B cell (primary cell): ENCODE measurements around the gene ITGB2. TPM values are rescaled to one million over a fixed set of nuclear protein-coding genes. Genes with fewer than 3 reads are reported as not detected.
A peak's percentile ranks its signal among the peaks of the same experiment; 100 is the strongest.

ENCODE experiments used
- ATAC-seq: fragments of 200-7000 bp; cut with Tn5 transposase; one replicate; pipeline ENCODE4 v1.10.0; 2021; ENCODE audit warnings: low read depth, mild to moderate bottlenecking, moderate number of reproducible peaks, moderate library complexity
- CTCF ChIA-PET: fragments of 350-600 bp; sonication (Branson Sonifier 250); formaldehyde crosslinking; loops from one replicate; lab custom pipeline; 2021; ENCODE audit warnings: antibody characterized with exemption, inconsistent platforms; lab: Charles Lee
- POLR2A ChIA-PET: fragments of 350-600 bp; sonication (Branson Sonifier 250); formaldehyde crosslinking; loops from one replicate; lab custom pipeline; 2021; ENCODE audit warnings: antibody characterized with exemption; lab: Charles Lee
- DNase-seq: peaks from one replicate; pipeline ENCODE4 v3.0.0; 2013
- H2AFZ ChIP-seq: 2 replicates; pipeline ENCODE4 v1.6.1; 2012; ENCODE audit warnings: mild to moderate bottlenecking, low read depth, low read length; ENCODE audit not compliant: insufficient read depth, poor library complexity, severe bottlenecking
- H3K27ac ChIP-seq, 2 donors: 1 replicate in 1 of 2; 2 replicates in 1 of 2; pipeline ENCODE4 v1.5.1; 2012 to 2013; ENCODE audit warnings: low read length in 2 of 2, mild to moderate bottlenecking in 2 of 2, moderate library complexity in 1 of 2
- H3K27me3 ChIP-seq, 4 experiments: fragments of 200-600 bp in 1 of 4; sonication (generic) in 1 of 4; replicated peaks in 1 of 4; 1 replicate in 2 of 4; 2 replicates in 2 of 4; pipeline versions ENCODE4 v1.6.1 to v1.7.0; 2013 to 2016; ENCODE audit warnings: low read length in 3 of 4, mild to moderate bottlenecking in 2 of 4, mixed read lengths in 1 of 4, moderate library complexity in 1 of 4; ENCODE audit not compliant: insufficient read depth in 4 of 4, control insufficient read depth in 3 of 4; ENCODE audit errors: control extremely low read depth in 1 of 4
- H3K36me3 ChIP-seq, 2 experiments: replicated peaks in 1 of 2; 1 replicate in 1 of 2; 2 replicates in 1 of 2; pipeline versions ENCODE4 v1.6.1 to v1.7.1; 2013; ENCODE audit warnings: low read length in 1 of 2; ENCODE audit not compliant: insufficient read depth in 2 of 2, control insufficient read depth in 1 of 2; ENCODE audit errors: control extremely low read depth in 1 of 2, extremely low read depth in 1 of 2
- H3K4me1 ChIP-seq, 2 donors: fragments of 200-600 bp in 1 of 2; sonication (generic) in 1 of 2; 1 replicate in 1 of 2; 2 replicates in 1 of 2; pipeline versions ENCODE4 v1.5.1 to v1.6.1; 2013 to 2017; ENCODE audit warnings: low read length in 2 of 2; ENCODE audit not compliant: control insufficient read depth in 2 of 2, insufficient read depth in 2 of 2
- H3K4me2 ChIP-seq: replicated peaks from 2 replicates; pipeline ENCODE3; 2012; ENCODE audit warnings: mild to moderate bottlenecking, low read depth, low read length; ENCODE audit not compliant: poor library complexity, severe bottlenecking
- H3K4me3 ChIP-seq, 5 experiments: fragments of 200-600 bp in 1 of 5; sonication (generic) in 1 of 5; 1 replicate in 3 of 5; 2 replicates in 2 of 5; pipeline versions ENCODE4 v1.5.1 to v1.7.0; 2011 to 2016; ENCODE audit warnings: low read length in 4 of 5, mild to moderate bottlenecking in 4 of 5, low read depth in 2 of 5, control low read depth in 1 of 5, moderate library complexity in 1 of 5; ENCODE audit not compliant: insufficient read depth in 1 of 5; ENCODE audit errors: control extremely low read depth in 1 of 5, extremely low read depth in 1 of 5
- H3K79me2 ChIP-seq: fragments of 200-600 bp; sonication (generic); one replicate; pipeline ENCODE4 v1.6.0; 2016; ENCODE audit warnings: low read length; ENCODE audit not compliant: control insufficient read depth, insufficient read depth
- H3K9ac ChIP-seq: fragments of 200-600 bp; sonication (generic); 2 replicates; pipeline ENCODE4 v1.6.1; 2017; ENCODE audit warnings: mild to moderate bottlenecking, low read length, moderate library complexity
- H3K9me3 ChIP-seq, 3 donors: one replicate each; pipeline versions ENCODE4 v1.6.1 to v1.7.1; 2013; ENCODE audit warnings: low read length in 2 of 3; ENCODE audit not compliant: control insufficient read depth in 2 of 3, insufficient read depth in 1 of 3; ENCODE audit errors: control extremely low read depth in 1 of 3
- H4K20me1 ChIP-seq: 2 replicates; pipeline ENCODE4 v1.6.0; 2012; ENCODE audit warnings: mild to moderate bottlenecking, low read length; ENCODE audit not compliant: insufficient read depth, control insufficient read depth, poor library complexity, severe bottlenecking
- H3K27ac Mint-ChIP-seq: one replicate; pipeline ENCODE4 v1.8.0; 2021; ENCODE audit warnings: mixed read lengths
- H3K27me3 Mint-ChIP-seq: one replicate; pipeline ENCODE4 v1.8.0; 2021; ENCODE audit warnings: mixed read lengths
- H3K4me1 Mint-ChIP-seq: one replicate; pipeline ENCODE4 v1.8.0; 2021; ENCODE audit warnings: mixed read lengths
- H3K4me3 Mint-ChIP-seq: one replicate; pipeline ENCODE4 v1.8.0; 2021; ENCODE audit warnings: mixed read lengths
- H3K9me3 Mint-ChIP-seq: one replicate; pipeline ENCODE4 v1.8.0; 2022; ENCODE audit warnings: mixed read lengths; ENCODE audit not compliant: insufficient read depth
- EZH2 ChIP-seq: IDR thresholded peaks from 2 replicates; pipeline ENCODE4 v1.6.1; 2012; ENCODE audit warnings: borderline replicate concordance, low read depth, mild to moderate bottlenecking, moderate library complexity, low read length; ENCODE audit not compliant: insufficient read depth, poor library complexity, severe bottlenecking
- WGBS: methylation state at CpG from one replicate; pipeline ENCODE4 v1.1.5; 2013; ENCODE audit warnings: missing lambda C conversion rate; ENCODE audit not compliant: insufficient coverage; 5-methylcytosine and 5-hydroxymethylcytosine counted together
- intact Hi-C: fragments of 100-400 bp; cut with micrococcal nuclease; formaldehyde crosslinking; loops from one replicate; pipeline ENCODE4 v1.10.0; 2022
- polyA plus RNA-seq: library from polyadenylated mRNA; depleted of rRNA; stranded (reverse); fragments of >200 nt; gene quantifications from 2 replicates; pipeline ENCODE4 v1.2.3, GENCODE V29; 2012
- total RNA-seq, 2 donors: library from RNA; stranded (reverse); fragments of 120-200 nt in 1 of 2; gene quantifications; 1 replicate in 1 of 2; 2 replicates in 1 of 2; pipeline versions ENCODE4 v1.2.3 to v1.2.4, GENCODE V29; 2013 to 2022
- TF ChIP-seq, protein P1 (sequence below): fragments of 200-600 bp; IDR thresholded peaks from one replicate; pipeline ENCODE4 v1.8.0; 2022; ENCODE audit warnings: antibody characterized with exemption, mild to moderate bottlenecking

Gene ITGB2
- total and polyA plus RNA-seq, 2 donors (not counting 1 experiment from before 2014, with no cell fraction given) = 102 to 368 TPM

DNA sequence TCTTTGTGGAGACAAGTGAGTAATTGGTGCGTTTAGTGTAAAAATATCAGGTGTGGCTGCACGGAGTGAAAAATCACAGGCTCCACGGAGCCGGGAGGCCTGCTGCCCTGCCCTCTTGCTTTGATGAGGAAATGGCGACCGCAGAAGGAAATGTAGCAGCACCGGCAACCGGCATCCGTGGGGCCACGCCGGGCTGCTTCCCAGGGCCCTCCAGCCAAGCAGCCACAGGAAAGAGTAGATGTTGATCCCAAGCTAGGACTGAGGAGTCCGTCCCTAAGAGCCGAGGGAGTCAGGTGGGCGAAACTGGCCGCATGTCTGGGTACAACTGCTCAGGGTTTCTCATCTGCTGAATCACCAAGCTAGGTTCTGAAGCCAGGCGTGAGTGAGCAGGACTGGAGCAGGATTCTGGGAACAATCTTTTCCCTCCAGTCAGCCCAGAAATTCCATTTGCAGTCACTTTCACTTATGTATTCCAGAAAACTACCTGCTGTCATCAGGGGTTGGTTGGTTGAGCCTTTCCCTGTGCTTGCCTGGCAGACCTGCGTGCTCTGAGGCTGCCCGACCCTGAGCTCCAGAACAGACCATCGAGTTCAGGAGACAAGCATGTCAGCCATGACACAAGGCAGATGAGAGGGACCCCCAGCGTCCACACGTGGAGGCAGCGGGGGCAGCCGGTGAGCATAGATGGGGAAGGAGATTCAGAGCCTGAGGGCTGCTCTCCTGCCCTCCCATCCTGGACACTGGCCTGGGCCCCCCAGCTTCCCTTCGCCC, 5.8 kb upstream of the ITGB2 start:
- ATAC-seq = no peak
- intact Hi-C loops = loop anchor here (2.0 kb wide), 1 partner anchor 52 kb away; no protein-coding TSS in a partner anchor

More for the DNA sequence above, 5.8 kb upstream of the ITGB2 start:
- DNase-seq = peak; percentile 55
- peak overlapping the region; percentile 74 for H2AFZ ChIP-seq
- CTCF ChIA-PET = interaction anchor here (0.7 to 10.6 kb wide), 12 partner anchors 9 to 416 kb away, joined by 3 to 204 read pairs (median 5); partner anchors contain the start of genes PTTG1IP and UBE2G2
- peak overlapping the region; percentile 69 to 72 for H3K27ac ChIP-seq
- Mint-ChIP-seq H3K27me3 (no peaks in the 10 kb centered on the region), H3K9me3 (peaks cover 2% of the 10 kb centered on the region), H3K4me1 (peaks cover 90% of the 10 kb centered on the region), H3K4me3 (peak overlapping the region; percentile 82), H3K27ac (peak overlapping the region; percentile 95)
- peaks cover 88 to 99% of the 10 kb centered on the region in 2 donors for H3K4me1 ChIP-seq
- peak overlapping the region; percentile 47 to 72 (median 59) for H3K4me3 ChIP-seq
- TF ChIP-seq EZH2 = no peak
- TF ChIP-seq, protein P1, sequence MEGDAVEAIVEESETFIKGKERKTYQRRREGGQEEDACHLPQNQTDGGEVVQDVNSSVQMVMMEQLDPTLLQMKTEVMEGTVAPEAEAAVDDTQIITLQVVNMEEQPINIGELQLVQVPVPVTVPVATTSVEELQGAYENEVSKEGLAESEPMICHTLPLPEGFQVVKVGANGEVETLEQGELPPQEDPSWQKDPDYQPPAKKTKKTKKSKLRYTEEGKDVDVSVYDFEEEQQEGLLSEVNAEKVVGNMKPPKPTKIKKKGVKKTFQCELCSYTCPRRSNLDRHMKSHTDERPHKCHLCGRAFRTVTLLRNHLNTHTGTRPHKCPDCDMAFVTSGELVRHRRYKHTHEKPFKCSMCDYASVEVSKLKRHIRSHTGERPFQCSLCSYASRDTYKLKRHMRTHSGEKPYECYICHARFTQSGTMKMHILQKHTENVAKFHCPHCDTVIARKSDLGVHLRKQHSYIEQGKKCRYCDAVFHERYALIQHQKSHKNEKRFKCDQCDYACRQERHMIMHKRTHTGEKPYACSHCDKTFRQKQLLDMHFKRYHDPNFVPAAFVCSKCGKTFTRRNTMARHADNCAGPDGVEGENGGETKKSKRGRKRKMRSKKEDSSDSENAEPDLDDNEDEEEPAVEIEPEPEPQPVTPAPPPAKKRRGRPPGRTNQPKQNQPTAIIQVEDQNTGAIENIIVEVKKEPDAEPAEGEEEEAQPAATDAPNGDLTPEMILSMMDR = no peak
- peak overlapping the region; percentile 71 for H3K9ac ChIP-seq
- no peaks in the 10 kb centered on the region for H3K36me3 ChIP-seq
- WGBS = 18% methylated on average over 22 of the region's 24 CpGs
- H3K27me3 ChIP-seq = no peaks in the 10 kb centered on the region
- H4K20me1 ChIP-seq = no peaks in the 10 kb centered on the region
- peak overlapping the region; percentile 98 for H3K4me2 ChIP-seq
- H3K79me2 ChIP-seq = peaks cover 40% of the 10 kb centered on the region
- peaks cover 0 to 9% (median 0%) of the 10 kb centered on the region in 3 donors for H3K9me3 ChIP-seq
- POLR2A ChIA-PET = interaction anchor here (1.3 to 2.7 kb wide), 4 partner anchors 9 to 361 kb away, joined by 6 to 25 read pairs (median 13); partner anchors contain the start of genes POFUT2 and PTTG1IP
